Mucosa of gallbladder (tissue), 1 donor: Measurements from ENCODE around the gene WDR20. TPM values are rescaled to one million over a fixed set of nuclear protein-coding genes. Genes with fewer than 3 reads are reported as not detected.
"Not testable (repeated sequence)": the region's sequence is repeated elsewhere in the genome, so short reads cannot be mapped to it uniquely, and the experiment has no call there.

Source experiments
- DNase-seq: peaks from one replicate; pipeline ENCODE4 v3.0.0-alpha.2; 2020; ENCODE audit warnings: low spot score
- total RNA-seq: library from RNA; stranded (reverse); gene quantifications from one replicate; pipeline ENCODE4 v1.2.1, GENCODE V29; 2021
- donor health status: DM: no; HTN: no; CAD: no.

Gene WDR20
- total RNA-seq, 1 donor from 2014 or later, result 33.7 TPM

GRCh38 chr14:102171173-102172020 lies 31.7 kb downstream of the WDR20 start:
- DNase-seq, result no peak

GRCh38 chr14:102172021-102172272 lies 32.2 kb downstream of the WDR20 start:
- not testable (repeated sequence) for DNase-seq

- not testable (repeated sequence) for DNase-seq
Measured at GRCh38 chr14:102172721-102173120, 33.0 kb downstream of the WDR20 start.

- DNase-seq, result no peak
Measured at GRCh38 chr14:102177161-102177560, 37.5 kb downstream of the WDR20 start.

GRCh38 chr14:102178806-102179205 lies 39.1 kb downstream of the WDR20 start:
- DNase-seq, result no peak

GRCh38 chr14:102180248-102180998 lies 40.7 kb downstream of the WDR20 start:
- DNase-seq, result no peak

GRCh38 chr14:102181187-102181586 lies 41.5 kb downstream of the WDR20 start:
- no peak for DNase-seq

- no peak for DNase-seq
Measured at GRCh38 chr14:102182190-102182589, 42.5 kb downstream of the WDR20 start.

- DNase-seq, result no peak
Measured at GRCh38 chr14:102182936-102183619, 43.4 kb downstream of the WDR20 start.

GRCh38 chr14:102183886-102184285 lies 44.2 kb downstream of the WDR20 start:
- DNase-seq, result no peak

GRCh38 chr14:102184316-102185035 lies 44.8 kb downstream of the WDR20 start:
- DNase-seq, result no peak

- DNase-seq, result no peak
Measured at GRCh38 chr14:102185360-102185759, 45.7 kb downstream of the WDR20 start.

GRCh38 chr14:102187044-102187443 lies 47.3 kb downstream of the WDR20 start:
- DNase-seq, result no peak

- no peak for DNase-seq
Measured at GRCh38 chr14:102187568-102188001, 47.9 kb downstream of the WDR20 start.

- DNase-seq, result no peak
Measured at GRCh38 chr14:102188187-102188586, 48.5 kb downstream of the WDR20 start.

GRCh38 chr14:102189874-102190273 lies 50.2 kb downstream of the WDR20 start:
- DNase-seq, result no peak

- no peak for DNase-seq
Measured at GRCh38 chr14:102192840-102193502, 53.3 kb downstream of the WDR20 start.

GRCh38 chr14:102194856-102195255 lies 55.2 kb downstream of the WDR20 start:
- DNase-seq, result no peak

- DNase-seq, result no peak
Measured at GRCh38 chr14:102195446-102195845, 55.7 kb downstream of the WDR20 start.

- DNase-seq, result no peak
Measured at GRCh38 chr14:102196039-102196901, 56.6 kb downstream of the WDR20 start.

- no peak for DNase-seq
Measured at GRCh38 chr14:102196902-102197230, 57.2 kb downstream of the WDR20 start.
